NCI-H1436 (cell line): ENCODE results near the gene GLS.
"Not testable (repeated sequence)": the region's sequence is repeated elsewhere in the genome, so short reads cannot be mapped to it uniquely, and the experiment has no call there.

Experiments
- DNase-seq: peaks from one replicate; lab custom pipeline; 2025; lab: John Stamatoyannopoulos, UW

Gene GLS

GRCh38 chr2:190880378-190881083, at the start of gene GLS:
GLS (plus strand) TSS chr2:190880821; CDS start chr2:190881085, 264 bp downstream.
- peak; percentile 97 for DNase-seq

- no peak for DNase-seq
These were observed 48.7 kb upstream of the GLS start for GRCh38 chr2:190831941-190832340.

DNA sequence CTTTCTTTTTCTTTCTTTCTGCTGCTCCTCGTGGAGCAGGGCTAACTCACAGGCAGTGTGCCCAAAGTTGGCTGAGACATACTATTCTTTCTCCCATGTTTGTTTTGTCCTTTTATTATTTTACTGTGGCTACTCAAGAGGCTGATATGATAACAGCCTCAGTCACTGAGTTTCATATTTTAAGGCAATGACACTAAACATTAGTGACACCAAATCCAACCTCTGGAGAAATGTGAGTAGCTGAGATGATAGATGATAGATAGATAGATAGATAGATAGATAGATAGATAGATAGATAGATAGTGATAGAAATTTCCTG, 45.8 kb upstream of the GLS start:
- no peak for DNase-seq

DNA sequence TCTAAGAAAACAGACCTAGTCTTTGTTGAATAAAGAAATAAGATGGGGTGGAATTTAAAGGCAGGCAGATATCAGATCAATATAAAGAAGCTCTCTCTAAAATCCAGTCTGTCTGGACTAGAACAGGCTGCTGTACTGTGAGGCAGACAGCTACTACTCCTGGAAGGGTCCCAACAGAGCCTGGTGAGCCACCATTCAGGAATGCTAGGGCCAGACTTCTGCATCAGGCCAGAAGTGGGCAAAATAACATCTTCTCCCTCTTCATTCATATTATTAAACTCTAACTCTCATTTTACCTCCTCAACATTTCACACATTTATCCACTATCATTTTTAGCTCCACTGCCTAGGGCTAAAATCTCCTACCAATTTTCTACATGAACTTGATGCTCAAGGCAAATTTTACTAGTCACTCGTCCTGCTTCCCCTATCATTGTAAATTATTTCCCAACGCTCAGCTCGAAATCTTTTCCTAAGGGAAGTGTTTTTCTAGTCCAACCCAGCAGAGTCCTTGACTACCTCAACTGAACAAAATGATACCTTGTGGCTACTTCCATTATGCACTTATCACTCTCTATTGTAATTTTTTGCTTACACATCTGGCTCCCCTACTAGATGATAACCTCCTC, 45.2 kb upstream of the GLS start:
- DNase-seq = no peak

GRCh38 chr2:190836767-190837166, 43.9 kb upstream of the GLS start:
- DNase-seq = no peak

DNA sequence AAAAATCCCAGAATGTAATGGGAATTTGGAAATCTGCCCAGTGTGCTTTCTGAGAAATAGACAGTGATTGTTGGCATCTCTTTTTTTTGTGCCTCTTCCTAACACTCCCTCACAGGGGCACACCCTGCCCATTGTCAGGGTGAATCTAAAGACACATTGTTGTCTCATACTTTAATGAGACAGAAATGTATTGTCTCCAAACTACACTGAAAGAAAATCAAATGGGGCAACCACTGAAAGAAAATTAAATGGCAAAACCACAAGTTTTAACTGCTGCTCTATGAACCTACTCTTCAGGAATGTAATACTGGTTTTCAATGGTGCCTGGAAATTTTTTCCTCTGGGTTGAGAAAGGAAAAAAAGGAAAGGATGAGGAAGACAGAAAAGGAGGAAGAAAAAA, 43.2 kb upstream of the GLS start:
- no peak for DNase-seq

DNA sequence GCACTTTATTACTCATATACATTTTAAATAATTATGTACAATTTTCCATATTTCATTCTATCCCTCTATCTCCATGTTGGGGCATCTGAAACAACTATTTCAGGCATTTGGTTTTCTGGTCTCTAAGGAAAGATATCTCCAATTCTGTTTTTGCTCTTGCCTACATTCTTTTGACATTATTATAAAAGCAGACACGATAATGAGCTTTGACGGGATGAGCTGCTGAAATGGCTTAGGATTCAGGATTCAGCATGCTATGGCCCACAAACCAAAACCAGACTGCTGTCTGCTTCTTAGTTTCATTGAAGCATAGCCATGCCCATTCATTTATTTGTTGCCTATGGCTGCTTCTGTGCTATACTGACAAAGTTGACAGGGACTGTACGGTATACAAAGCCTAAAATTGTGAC, 42.7 kb upstream of the GLS start:
- no peak for DNase-seq

DNA sequence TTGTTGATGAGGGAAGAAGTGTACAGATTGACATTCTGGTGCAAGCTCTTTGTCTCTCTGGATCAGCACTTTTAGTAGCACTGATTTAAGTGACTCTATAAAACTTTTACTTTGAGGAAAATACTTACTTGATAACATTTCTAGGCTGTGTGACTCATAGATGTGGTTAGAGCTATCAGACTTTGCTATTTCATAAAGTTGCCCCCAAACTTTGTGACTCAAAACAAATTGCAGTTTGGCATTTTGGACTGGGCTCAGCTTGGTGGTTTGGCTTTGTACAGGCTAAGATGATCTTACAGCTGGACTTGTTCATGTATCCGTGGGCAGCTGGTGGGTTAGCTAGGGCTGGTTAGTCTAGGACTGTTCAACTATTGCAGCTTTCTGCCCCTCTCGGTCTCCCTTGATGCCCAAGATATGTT, 42.1 kb upstream of the GLS start:
- DNase-seq = no peak

DNA sequence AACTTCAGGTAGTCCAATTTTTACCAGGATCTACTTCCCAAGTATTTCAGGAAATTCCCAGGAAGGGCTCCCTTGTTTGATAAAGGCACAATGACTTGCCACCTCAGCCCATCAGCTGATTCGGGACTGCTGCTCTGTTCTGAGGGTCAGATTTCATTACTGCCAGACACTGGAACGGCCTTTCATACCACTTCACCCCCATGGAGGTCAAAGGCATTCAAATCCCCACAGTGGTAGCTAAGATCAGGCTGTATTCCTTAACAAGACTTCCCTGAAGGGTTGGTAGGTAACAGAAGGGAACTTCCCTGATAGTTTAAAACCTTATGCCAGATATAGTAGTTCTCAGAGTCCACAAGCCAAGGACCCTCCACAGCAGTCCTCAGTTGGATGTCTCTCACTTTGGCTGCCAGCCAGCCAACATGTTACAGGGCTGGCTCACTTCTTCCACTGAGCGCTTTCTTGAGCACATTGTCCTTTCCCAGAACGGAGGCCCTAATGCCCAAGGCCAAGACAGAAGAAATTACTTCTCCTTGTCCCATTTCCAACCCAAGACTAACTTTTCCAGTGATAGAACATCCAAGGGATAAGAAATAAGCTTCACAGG, 40.0 kb upstream of the GLS start:
- no peak for DNase-seq

- DNase-seq = no peak
These were observed 38.7 kb upstream of the GLS start for GRCh38 chr2:190841707-190842505.

- no peak for DNase-seq
These were observed 38.0 kb upstream of the GLS start for GRCh38 chr2:190842606-190843104.

- DNase-seq = no peak
These were observed 36.5 kb upstream of the GLS start for GRCh38 chr2:190843890-190844699.

- DNase-seq = no peak
These were observed 35.8 kb upstream of the GLS start for GRCh38 chr2:190844700-190845401.

- no peak for DNase-seq
These were observed 33.9 kb upstream of the GLS start for GRCh38 chr2:190846746-190847145.

GRCh38 chr2:190847504-190848081, 33.0 kb upstream of the GLS start:
- DNase-seq = no peak

- no peak for DNase-seq
These were observed 30.8 kb upstream of the GLS start for GRCh38 chr2:190849774-190850173.

DNA sequence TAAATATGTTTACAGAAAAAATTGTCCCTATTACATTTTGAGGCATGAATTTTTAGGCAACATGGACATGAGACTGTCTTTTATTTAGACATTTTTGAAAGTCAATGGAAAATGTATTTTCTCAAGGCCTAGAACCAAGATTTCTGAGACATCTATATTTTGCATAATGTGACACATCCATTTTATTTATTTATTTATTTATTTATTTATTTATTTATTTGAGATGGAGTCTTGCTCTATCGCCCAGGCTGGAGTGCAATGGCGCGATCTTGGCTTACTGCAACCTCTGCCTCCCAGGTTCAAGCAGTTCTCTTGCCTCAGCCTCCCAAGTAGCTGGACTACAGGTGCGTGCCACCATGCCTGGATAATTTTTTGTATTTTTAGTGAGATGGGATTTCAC, 27.6 kb upstream of the GLS start:
- DNase-seq = not testable (repeated sequence)

DNA sequence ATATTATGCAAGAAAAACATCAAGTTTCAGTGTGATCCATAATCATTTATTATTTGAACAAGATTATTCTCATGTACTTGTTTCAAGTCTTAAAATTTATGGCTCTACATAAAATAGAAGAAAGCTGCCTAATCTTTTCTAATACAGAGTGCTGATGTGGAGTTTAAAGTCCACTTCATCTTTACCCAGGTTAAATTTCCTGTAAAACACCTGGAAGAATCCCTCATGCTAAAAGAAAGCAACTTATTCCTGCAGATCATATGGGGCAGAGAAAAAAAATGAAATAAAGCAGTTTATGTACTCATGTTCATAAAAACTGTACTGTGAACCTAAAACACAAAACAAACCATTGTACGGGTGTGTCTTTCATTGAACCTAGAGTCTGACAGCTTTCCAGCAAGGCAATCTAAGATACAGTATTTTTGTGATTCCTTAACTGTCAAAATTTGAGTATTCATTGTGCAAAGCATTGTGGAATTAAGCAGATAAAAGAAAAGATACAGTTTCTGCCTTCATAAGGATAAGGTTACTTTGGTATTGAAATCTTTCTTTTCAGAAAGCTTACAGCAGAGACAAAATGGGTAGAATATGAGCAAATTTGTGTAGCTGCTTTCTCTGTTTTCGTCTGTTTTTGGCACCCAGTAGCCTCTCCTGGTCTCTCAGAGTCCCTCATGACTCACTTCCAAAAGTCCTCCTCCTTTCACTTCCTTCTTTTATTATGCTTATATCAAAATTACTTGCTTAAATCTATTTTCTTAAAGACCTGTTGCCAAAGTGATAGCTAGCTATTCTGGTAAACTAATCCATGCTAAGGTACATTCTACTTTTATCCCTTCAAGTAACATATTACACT, 26.9 kb upstream of the GLS start:
- DNase-seq = no peak

DNA sequence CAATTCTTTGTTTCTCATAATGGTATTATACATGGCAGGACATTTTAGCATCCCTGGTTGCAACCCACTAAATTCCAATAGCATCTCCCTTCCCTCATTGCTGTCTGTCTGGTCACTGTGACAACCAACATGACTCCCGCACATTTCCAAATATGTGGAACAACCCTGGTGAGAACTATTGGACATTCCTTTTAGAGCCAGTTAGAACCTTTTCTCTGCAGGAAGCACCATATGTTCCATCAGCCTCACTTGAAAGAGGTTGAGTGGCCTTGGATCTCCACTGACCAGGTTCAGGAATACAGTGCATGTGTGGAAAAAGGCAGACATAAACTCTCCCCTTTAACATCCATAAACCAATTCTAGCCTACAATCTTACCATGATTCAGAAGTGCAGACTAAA, 25.9 kb upstream of the GLS start:
- no peak for DNase-seq

DNA sequence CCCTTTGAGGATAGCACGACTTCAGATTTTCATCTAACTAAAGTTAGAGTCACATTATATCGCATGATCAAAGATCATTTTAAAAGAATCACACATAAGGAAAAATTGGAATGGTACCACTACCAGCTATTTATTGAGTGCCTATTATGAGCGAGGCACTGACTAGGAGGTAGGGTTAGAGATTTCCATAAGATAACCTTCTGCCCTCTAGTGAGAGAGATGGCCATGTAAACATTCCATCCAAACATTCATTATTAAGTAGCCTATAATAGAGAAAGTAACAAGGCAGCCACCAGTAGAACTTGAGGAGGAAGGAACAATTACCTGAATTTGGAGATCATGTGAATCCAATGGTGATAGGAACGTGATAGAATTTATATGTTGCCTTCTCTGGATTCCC, 25.4 kb upstream of the GLS start:
- DNase-seq = no peak
